Measurements from ENCODE around the gene DAPK2.

The DAPK2 gene

DNA sequence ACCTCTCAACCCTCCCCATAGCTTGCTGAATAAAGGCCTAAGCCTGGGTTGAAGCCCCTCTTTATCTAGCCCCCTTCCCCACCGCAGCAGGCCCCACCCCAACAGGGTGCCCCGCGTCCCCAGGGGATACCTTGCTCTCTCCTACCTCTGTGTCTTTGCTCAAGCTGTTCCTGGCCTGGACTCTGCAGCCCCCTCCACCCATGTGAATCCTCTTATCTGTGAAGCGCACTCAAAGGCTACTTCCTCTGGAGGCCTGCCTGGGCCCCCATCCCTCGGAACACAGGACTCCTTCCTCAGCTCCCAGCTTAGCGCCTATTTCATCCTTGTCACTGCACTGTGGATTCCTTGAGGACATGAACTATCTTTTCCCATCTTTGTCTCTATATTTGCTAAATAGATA, 151.1 kb downstream of the DAPK2 start:
- TF ChIP-seq, protein P1, sequence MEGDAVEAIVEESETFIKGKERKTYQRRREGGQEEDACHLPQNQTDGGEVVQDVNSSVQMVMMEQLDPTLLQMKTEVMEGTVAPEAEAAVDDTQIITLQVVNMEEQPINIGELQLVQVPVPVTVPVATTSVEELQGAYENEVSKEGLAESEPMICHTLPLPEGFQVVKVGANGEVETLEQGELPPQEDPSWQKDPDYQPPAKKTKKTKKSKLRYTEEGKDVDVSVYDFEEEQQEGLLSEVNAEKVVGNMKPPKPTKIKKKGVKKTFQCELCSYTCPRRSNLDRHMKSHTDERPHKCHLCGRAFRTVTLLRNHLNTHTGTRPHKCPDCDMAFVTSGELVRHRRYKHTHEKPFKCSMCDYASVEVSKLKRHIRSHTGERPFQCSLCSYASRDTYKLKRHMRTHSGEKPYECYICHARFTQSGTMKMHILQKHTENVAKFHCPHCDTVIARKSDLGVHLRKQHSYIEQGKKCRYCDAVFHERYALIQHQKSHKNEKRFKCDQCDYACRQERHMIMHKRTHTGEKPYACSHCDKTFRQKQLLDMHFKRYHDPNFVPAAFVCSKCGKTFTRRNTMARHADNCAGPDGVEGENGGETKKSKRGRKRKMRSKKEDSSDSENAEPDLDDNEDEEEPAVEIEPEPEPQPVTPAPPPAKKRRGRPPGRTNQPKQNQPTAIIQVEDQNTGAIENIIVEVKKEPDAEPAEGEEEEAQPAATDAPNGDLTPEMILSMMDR (IDR thresholded peaks at IDR 0.05): no peak
- H3K27ac ChIP-seq: no peak overlapping the region
- H3K4me3 ChIP-seq: no peak overlapping the region
- no peak for DNase-seq (ENCODE audit: low spot score)

DNA sequence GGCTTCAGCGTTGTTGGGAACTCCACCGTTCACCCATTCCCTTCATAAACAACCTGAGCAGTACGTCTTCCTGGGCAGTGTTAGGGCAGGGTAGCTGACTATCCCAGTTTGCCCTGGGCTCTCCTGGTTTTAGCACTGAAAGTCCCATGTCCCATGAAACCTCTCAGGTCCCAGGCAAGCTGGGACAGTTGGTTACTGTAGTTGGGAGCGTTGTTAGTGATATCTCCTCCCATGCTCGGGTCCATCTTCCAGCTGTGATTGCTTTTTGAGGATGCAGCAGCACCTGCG, 151.7 kb downstream of the DAPK2 start:
- TF ChIP-seq, protein P1 (IDR thresholded peaks at IDR 0.05): no peak
- no peak overlapping the region for H3K4me3 ChIP-seq
- no peak for DNase-seq (ENCODE audit: low spot score)
- no peak overlapping the region for H3K27ac ChIP-seq

DNA sequence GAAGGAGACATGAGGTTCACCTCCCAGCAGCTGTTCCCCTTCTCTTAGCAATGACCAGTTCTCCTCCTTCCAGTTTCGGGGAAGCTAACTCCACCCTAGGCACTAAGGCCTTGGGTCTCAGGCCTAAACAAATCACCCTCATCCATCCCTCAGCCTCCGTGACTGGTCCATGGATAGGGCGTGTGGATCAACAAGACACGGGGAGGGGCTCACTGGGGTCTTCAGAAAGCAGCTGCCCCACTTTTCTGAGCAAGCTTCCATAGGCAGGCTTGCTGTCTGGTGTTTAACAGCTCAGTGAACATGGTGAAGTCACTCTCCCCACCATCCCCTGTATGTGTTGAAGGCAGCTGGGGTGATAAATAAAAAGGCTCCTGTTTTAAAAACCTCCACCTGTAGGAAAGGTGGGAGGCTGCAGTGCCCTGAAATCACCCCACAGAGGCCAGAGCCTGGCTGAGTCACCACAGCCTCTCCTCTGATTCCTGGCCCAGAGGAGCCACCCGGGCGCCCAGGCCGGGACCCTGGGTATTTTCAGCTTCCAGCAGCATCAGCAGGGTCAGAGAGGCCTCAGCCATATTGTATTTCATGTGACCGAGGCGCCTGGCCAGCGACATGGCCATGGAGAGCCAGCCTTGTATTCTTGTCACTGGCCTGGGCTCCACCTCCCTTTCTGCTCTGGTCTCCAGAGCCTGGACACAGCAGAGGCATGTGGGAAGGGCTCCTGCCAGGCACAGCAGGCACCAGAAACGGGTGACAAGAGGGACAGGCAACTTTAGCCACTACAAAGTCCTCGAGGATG, 152.2 kb downstream of the DAPK2 start:
- Histone ChIP-seq H3K4me3 (no peak overlapping the region), H3K27ac (no peak overlapping the region)
- TF ChIP-seq, protein P1 (IDR thresholded peaks at IDR 0.05): no peak
- DNase-seq (ENCODE audit: low spot score): no peak

DNA sequence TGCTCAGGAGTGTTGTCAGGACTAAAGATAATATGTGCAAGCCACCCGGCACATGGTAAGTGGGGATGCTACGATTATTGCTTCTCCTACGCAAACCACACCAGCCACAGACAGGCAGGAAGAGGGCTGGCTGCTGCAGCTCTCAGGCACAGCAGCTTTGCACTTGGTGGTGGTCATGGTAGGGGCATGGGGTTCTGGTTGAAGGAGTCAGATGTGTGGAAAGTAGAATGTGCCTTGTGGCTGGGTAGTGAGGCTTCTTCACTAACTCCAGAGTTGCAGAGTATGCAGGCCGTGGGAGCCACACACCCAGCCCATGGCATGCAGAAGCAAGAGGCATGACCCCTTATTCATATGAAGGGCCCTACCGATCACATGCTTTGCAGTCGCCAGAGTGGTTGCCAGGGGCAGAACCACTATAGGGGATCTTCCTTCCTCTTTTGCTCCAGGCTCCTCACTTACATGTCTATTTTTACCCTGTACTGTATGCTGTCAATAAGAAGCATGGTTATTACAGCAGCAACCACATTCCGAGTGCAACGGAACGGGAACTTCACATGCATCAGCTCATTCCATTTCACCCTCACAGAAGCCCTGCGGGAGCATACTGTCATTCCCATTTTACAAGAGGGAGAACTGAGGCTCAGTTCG, 153.4 kb downstream of the DAPK2 start:
- no peak overlapping the region for H3K4me3 ChIP-seq
- TF ChIP-seq, protein P1 (IDR thresholded peaks at IDR 0.05): no peak
- no peak for DNase-seq (ENCODE audit: low spot score)
- H3K27ac ChIP-seq: no peak overlapping the region

DNA sequence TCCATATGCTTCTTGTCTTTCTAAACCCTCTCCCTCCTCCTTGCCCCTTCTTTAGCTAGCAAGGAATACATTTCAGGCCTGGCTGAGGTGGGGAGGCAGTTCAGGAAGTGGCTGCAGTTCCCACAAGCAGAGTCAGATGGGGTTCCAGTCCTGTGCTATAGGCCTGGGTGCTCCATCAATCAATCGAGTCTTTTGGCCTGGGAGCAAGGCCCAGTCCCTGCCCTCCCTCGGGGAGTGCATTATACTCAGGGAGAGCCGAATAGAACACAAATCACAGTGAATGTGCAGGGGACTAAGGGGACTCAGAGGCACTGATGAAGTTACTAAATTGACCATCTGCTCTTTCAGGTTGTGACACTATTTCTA, 154.5 kb downstream of the DAPK2 start:
- H3K27ac ChIP-seq: no peak overlapping the region
- no peak for DNase-seq (ENCODE audit: low spot score)
- TF ChIP-seq, protein P1 (IDR thresholded peaks at IDR 0.05): no peak
- H3K4me3 ChIP-seq: no peak overlapping the region

DNA sequence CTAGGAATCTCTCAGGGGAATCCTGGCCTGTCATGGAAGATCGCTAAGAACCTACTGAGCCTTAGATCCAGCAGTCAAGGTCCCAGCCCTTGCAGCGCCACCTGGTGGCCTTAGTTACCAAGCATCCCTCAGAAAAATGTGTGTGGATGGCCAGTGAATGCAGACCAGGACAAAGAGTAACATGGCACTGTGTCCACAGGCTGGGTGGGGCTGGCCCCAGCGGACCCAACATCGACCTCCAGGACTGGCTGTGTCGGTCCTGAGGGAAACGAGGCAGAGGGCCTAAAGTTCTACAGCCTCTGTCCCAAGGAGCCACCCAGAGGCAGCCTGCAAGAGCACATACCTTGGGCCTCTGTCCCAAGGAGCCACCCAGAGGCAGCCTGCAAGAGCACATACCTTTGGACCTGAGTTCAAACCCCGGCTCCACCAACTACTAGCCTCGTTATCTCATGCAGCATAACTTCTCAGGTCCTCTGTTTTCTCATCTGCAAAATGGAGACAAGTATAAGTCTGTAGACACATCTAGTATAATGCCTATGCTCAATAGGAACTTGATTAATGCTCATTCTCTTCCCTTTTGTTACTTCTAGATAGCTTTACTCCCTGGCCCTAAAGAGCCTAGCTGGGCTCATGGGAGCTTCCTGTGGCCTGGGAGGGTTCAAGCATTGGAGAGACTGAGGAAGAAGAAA, 155.1 kb downstream of the DAPK2 start:
- H3K27ac ChIP-seq: no peak overlapping the region
- no peak for DNase-seq (ENCODE audit: low spot score)
- TF ChIP-seq, protein P1 (IDR thresholded peaks at IDR 0.05): peak; percentile 50
- no peak overlapping the region for H3K4me3 ChIP-seq

Measured in coronary artery (tissue), 2 donors.